Osteocyte (in vitro differentiated cells): Measurements from ENCODE around the gene SIGLEC14. TPM values are rescaled to one million over a fixed set of nuclear protein-coding genes. Genes with fewer than 3 reads are reported as not detected.
"Not testable (repeated sequence)": the region's sequence is repeated elsewhere in the genome, so short reads cannot be mapped to it uniquely, and the experiment has no call there.

Source experiments
- DNase-seq: peaks from one replicate; pipeline ENCODE4 v3.0.0; 2021; ENCODE audit warnings: mixed read lengths; ENCODE audit not compliant: unreplicated experiment; ENCODE audit errors: extremely low spot score
- H3K27ac Mint-ChIP-seq: one replicate; pipeline ENCODE4 v1.8.0; 2021; ENCODE audit warnings: mild to moderate bottlenecking, mixed read lengths; ENCODE audit not compliant: unreplicated experiment
- H3K27me3 Mint-ChIP-seq: one replicate; pipeline ENCODE4 v1.8.0; 2021; ENCODE audit warnings: mixed read lengths; ENCODE audit not compliant: unreplicated experiment
- H3K36me3 Mint-ChIP-seq: one replicate; pipeline ENCODE4 v1.8.0; 2021; ENCODE audit warnings: mixed read lengths; ENCODE audit not compliant: unreplicated experiment
- H3K4me1 Mint-ChIP-seq: one replicate; pipeline ENCODE4 v1.8.0; 2021; ENCODE audit warnings: mixed read lengths; ENCODE audit not compliant: unreplicated experiment
- H3K4me3 Mint-ChIP-seq: one replicate; pipeline ENCODE4 v1.8.0; 2021; ENCODE audit warnings: mild to moderate bottlenecking, moderate library complexity, mixed read lengths; ENCODE audit not compliant: unreplicated experiment
- H3K9me3 Mint-ChIP-seq: one replicate; pipeline ENCODE4 v1.8.0; 2021; ENCODE audit warnings: mixed read lengths; ENCODE audit not compliant: unreplicated experiment
- total RNA-seq: library from RNA; stranded (reverse); gene quantifications from 2 replicates; pipeline ENCODE4 v1.2.1, GENCODE V29; 2021
- TF ChIP-seq, protein P1 (sequence below): fragments of 200-600 bp; sonication (generic); IDR thresholded peaks from 2 replicates; pipeline ENCODE4 v1.5.0; 2021; ENCODE audit warnings: antibody characterized with exemption, mild to moderate bottlenecking, moderate library complexity

Gene SIGLEC14
- total RNA-seq, 1 donor from 2014 or later: not detected

DNA sequence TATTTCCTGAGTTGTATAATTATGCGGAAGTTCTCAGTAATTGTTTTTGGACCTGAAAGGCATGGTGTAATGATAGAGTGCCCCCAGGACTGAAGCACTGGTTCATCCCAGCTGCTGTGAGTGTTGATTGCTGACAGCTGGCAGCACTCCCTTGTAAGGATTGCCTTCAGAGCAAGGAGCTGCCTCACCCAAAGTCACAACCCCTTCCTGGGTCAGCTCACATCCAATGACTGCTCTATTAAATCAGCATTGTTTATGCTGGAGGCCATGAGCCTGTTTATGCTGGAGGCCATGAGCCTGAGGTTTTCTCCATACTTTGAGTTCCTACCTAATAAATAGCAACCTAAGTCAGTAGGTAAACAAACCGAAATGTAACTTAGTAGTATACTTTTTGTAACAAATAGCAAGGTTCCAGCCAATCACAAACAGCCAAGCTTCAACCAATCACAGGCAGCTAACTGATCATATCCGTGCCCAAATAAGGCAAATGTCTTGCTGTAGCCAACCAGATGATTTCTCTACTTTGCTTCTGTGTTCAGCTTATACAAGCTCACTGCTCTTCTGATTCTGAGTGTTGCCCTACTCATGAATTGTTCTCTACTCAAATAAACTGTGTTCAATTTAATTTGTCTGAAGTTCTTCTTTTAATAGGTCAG, 34.8 kb upstream of the SIGLEC14 start:
- Mint-ChIP-seq H3K9me3 (no peaks in the 10 kb centered on the region), H3K4me1 (peaks cover 2% of the 10 kb centered on the region), H3K4me3 (no peak overlapping the region), H3K27me3 (peaks cover 8% of the 10 kb centered on the region), H3K27ac (no peak overlapping the region), H3K36me3 (no peaks in the 10 kb centered on the region)
- no peak for DNase-seq
- TF ChIP-seq, protein P1, sequence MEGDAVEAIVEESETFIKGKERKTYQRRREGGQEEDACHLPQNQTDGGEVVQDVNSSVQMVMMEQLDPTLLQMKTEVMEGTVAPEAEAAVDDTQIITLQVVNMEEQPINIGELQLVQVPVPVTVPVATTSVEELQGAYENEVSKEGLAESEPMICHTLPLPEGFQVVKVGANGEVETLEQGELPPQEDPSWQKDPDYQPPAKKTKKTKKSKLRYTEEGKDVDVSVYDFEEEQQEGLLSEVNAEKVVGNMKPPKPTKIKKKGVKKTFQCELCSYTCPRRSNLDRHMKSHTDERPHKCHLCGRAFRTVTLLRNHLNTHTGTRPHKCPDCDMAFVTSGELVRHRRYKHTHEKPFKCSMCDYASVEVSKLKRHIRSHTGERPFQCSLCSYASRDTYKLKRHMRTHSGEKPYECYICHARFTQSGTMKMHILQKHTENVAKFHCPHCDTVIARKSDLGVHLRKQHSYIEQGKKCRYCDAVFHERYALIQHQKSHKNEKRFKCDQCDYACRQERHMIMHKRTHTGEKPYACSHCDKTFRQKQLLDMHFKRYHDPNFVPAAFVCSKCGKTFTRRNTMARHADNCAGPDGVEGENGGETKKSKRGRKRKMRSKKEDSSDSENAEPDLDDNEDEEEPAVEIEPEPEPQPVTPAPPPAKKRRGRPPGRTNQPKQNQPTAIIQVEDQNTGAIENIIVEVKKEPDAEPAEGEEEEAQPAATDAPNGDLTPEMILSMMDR: no peak

DNA sequence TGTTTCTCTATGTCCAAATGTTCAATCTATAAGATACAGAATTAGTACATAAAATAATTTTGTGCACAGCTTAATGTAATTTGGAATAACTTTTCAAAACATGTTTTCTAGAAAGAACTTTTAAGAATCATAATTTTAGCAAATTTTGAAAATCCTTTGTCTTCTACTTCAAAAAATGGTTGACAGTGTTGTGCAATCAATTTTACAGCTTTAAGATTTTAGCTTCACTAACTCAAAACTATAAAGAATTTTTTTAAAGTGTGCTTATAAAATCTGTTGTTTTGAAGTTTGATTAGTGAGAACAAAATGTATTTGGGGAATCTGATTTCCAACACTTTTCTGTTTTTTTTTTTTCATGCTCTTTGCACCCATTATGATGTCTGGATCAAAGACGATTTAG, 33.8 kb upstream of the SIGLEC14 start:
- H3K9me3 Mint-ChIP-seq: no peaks in the 10 kb centered on the region
- peaks cover 8% of the 10 kb centered on the region for H3K27me3 Mint-ChIP-seq
- H3K36me3 Mint-ChIP-seq: no peaks in the 10 kb centered on the region

DNA sequence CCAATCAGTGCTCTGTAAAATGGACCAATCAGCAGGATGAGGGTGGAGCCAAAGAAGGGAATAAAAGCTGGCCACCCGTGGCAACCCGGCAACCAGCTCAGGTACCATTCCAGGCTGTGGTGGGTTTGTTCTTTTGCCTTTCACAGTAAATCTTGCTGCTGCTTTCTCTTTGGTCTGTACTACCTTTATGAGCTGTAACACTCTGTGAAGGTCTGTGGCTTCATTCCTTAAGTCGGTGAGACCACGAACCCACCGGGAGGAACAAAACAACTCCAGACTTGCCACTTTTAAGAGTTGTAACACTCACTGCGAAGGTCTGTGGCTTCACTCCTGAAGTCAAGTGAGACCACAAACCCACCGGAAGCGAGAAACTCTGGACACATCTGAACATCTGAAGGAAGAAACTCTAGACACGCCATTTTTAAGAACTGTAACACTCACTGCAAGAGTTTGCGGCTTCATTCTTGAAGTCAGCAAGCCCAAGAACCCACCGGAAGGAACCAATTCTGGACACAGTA, 30.0 kb upstream of the SIGLEC14 start:
- Mint-ChIP-seq H3K27me3 (peaks cover 16% of the 10 kb centered on the region), H3K9me3 (no peaks in the 10 kb centered on the region), H3K36me3 (no peaks in the 10 kb centered on the region), H3K27ac (no peak overlapping the region), H3K4me3 (no peak overlapping the region), H3K4me1 (no peaks in the 10 kb centered on the region)
- TF ChIP-seq, protein P1: no peak
- no peak for DNase-seq

More for the DNA sequence above, 33.8 kb upstream of the SIGLEC14 start:
- Mint-ChIP-seq H3K4me3 (no peak overlapping the region), H3K27ac (no peak overlapping the region), H3K4me1 (no peaks in the 10 kb centered on the region)
- TF ChIP-seq, protein P1: no peak
- no peak for DNase-seq

DNA sequence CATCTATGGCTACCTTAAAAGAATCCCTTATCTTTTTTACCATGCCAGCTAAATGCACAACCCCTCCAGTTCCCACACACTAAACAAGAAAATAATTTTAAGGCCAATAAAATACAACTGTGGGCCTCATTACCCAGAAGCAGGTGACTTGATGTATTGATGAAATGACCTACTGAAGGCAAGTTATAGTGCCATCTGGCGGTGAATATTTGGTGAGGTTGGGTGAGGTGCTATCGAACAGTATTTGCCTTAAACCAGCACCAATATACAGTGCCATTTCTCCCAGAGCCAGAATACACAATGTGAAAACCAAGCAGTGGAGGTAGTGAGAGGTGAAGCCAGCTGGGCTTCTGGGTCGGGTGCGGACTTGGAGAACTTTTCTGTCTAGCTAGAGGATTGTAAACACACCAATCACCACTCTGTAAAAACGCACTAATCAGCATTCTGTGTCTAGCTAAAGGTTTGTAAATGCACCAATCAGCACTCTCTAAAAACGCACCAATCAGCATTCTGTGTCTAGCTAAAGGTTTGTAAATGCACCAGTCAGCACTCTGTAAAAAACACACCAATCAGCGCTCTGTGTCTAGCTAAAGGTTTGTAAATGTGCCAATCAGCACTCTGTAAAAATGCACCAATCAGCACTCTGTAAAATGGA, 29.4 kb upstream of the SIGLEC14 start:
- peaks cover 17% of the 10 kb centered on the region for H3K27me3 Mint-ChIP-seq
- TF ChIP-seq, protein P1: peak; percentile 46
- H3K4me1 Mint-ChIP-seq, H3K27ac Mint-ChIP-seq, H3K36me3 Mint-ChIP-seq, H3K9me3 Mint-ChIP-seq, DNase-seq, H3K4me3 Mint-ChIP-seq: not testable (repeated sequence)

DNA sequence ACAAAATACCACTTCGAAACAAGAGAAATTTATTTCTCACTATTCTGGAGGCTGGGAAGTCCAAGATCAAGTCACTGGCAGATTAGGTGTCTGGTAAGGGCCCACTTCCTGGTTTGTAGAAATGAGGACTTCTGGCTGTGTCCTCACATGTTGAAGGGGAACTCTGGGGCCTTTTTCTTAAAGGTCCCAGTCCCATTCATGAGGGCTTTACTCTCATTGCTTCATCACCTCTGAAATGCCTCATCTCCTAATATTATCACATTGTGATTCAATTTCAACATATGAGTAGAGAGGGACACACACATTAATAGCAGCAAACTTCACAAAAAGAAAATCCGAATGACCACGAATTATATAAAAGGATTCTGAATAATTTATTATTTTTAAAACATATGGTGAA, 21.6 kb upstream of the SIGLEC14 start:
- H3K4me3 Mint-ChIP-seq: no peak overlapping the region
- no peaks in the 10 kb centered on the region for H3K9me3 Mint-ChIP-seq
- H3K27ac Mint-ChIP-seq: no peak overlapping the region
- H3K4me1 Mint-ChIP-seq: no peaks in the 10 kb centered on the region
- no peak for DNase-seq
- TF ChIP-seq, protein P1: no peak
- peaks cover 47% of the 10 kb centered on the region for H3K27me3 Mint-ChIP-seq
- no peaks in the 10 kb centered on the region for H3K36me3 Mint-ChIP-seq
